ENCODE results near the gene FFAR1.

Gene FFAR1

DNA sequence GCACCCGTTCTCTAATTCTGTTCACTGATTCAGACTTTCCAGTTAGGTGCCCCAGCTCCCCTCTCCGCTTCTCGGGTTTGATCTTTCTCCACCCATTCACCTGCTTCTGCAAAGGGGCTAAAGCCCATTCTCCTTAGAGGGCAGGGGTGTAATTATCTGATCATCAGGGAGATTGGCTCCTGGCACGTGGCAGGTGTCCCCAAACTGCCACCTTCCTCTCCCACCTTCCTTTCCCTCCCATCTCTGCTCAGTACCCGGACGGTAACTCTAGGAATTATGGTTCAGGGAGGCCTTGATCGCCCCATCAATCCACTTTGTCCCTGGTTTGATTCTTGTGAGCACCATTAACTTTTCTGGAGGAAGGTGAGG is 212 bp downstream of the FFAR1 start:
- no peak for TF ChIP-seq CTCF (IDR thresholded peaks at IDR 0.05; ENCODE audit: borderline replicate concordance, insufficient read depth, low read depth, low read length)

GRCh38 chr19:35348911-35349611 is 1.4 kb downstream of the FFAR1 start:
- no peak overlapping the region for H3K4me3 ChIP-seq (ENCODE audit: low read depth, low read length)
- TF ChIP-seq CTCF (IDR thresholded peaks at IDR 0.05; ENCODE audit: borderline replicate concordance, insufficient read depth, low read depth, low read length): no peak

More for the DNA sequence above, 212 bp downstream of the FFAR1 start:
- no peak overlapping the region for H3K4me3 ChIP-seq (ENCODE audit: low read depth, low read length)

GRCh38 chr19:35349614-35350521 is 2.2 kb downstream of the FFAR1 start:
- H3K4me3 ChIP-seq (ENCODE audit: low read depth, low read length): peak overlapping the region; percentile 7
- TF ChIP-seq CTCF (IDR thresholded peaks at IDR 0.05; ENCODE audit: borderline replicate concordance, insufficient read depth, low read depth, low read length): no peak

DNA sequence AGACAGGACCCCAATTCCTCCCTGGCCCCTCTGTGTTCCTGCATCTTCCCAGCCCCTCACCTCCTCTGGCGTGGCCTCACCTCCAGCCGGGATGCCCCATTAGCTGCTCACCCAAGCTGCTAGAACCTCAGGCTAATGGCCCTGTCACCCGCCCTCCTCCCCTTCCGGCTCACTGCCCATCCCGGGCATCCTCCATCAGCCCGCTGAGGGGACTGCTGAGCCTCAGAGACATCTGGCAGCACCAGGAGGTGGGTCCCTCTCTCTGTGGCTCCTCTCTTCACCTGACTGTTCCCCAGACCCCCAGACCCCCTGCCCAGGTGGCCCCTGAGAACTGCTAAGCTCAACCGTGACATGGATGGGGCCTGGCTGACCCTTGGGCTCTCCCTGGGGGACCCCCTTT is 2.9 kb downstream of the FFAR1 start:
- TF ChIP-seq CTCF (IDR thresholded peaks at IDR 0.05; ENCODE audit: borderline replicate concordance, insufficient read depth, low read depth, low read length): no peak
- no peak overlapping the region for H3K4me3 ChIP-seq (ENCODE audit: low read depth, low read length)

GRCh38 chr19:35351411-35352176 is 3.9 kb downstream of the FFAR1 start:
- no peak for TF ChIP-seq CTCF (IDR thresholded peaks at IDR 0.05; ENCODE audit: borderline replicate concordance, insufficient read depth, low read depth, low read length)
- H3K4me3 ChIP-seq (ENCODE audit: low read depth, low read length): no peak overlapping the region

DNA sequence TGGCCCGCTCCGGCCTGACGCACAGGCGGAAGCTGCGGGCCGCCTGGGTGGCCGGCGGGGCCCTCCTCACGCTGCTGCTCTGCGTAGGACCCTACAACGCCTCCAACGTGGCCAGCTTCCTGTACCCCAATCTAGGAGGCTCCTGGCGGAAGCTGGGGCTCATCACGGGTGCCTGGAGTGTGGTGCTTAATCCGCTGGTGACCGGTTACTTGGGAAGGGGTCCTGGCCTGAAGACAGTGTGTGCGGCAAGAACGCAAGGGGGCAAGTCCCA is 4.4 kb downstream of the FFAR1 start:
- no peak overlapping the region for H3K4me3 ChIP-seq (ENCODE audit: low read depth, low read length)
- TF ChIP-seq CTCF (IDR thresholded peaks at IDR 0.05; ENCODE audit: borderline replicate concordance, insufficient read depth, low read depth, low read length): no peak
